Activated B cell treated with CpG ODN at 0.5 μM for 24 hours (primary cell): ENCODE measurements around the gene CDC20B. TPM values are rescaled to one million over a fixed set of nuclear protein-coding genes. Genes with fewer than 3 reads are reported as not detected.

Source experiments
- ATAC-seq: fragments of 200-7000 bp; cut with Tn5 transposase; one replicate; pipeline ENCODE4 v1.10.0; 2021; ENCODE audit warnings: low read depth, mild to moderate bottlenecking, moderate library complexity
- CTCF ChIA-PET: fragments of 350-600 bp; sonication (Branson Sonifier 250); formaldehyde crosslinking; loops from one replicate; lab custom pipeline; 2021; ENCODE audit warnings: antibody characterized with exemption; lab: Charles Lee
- POLR2A ChIA-PET: fragments of 350-600 bp; sonication (Branson Sonifier 250); formaldehyde crosslinking; loops from one replicate; lab custom pipeline; 2021; ENCODE audit warnings: antibody characterized with exemption; lab: Charles Lee
- DNase-seq: peaks from one replicate; pipeline ENCODE4 v3.0.0; 2022
- H3K27ac Mint-ChIP-seq: one replicate; pipeline ENCODE4 v1.8.0; 2020; ENCODE audit warnings: mixed read lengths
- H3K27me3 Mint-ChIP-seq: one replicate; pipeline ENCODE4 v1.8.0; 2021; ENCODE audit warnings: mixed read lengths
- H3K36me3 Mint-ChIP-seq: one replicate; pipeline ENCODE4 v1.8.0; 2021; ENCODE audit warnings: low read depth, mixed read lengths
- H3K4me1 Mint-ChIP-seq: one replicate; pipeline ENCODE4 v1.8.0; 2021; ENCODE audit warnings: mixed read lengths
- H3K4me3 Mint-ChIP-seq: one replicate; pipeline ENCODE4 v1.8.0; 2020; ENCODE audit warnings: mild to moderate bottlenecking, mixed read lengths
- H3K9me3 Mint-ChIP-seq: one replicate; pipeline ENCODE4 v1.8.0; 2020; ENCODE audit warnings: mixed read lengths
- CTCF ChIP-seq: fragments of 200-600 bp; IDR thresholded peaks from one replicate; pipeline ENCODE4 v1.8.0; 2022; ENCODE audit warnings: antibody characterized with exemption, mild to moderate bottlenecking
- intact Hi-C: fragments of 100-400 bp; cut with micrococcal nuclease; formaldehyde crosslinking; loops from one replicate; pipeline ENCODE4 v1.15.1; 2024
- total RNA-seq: library from RNA; stranded (reverse); gene quantifications from 2 replicates; pipeline ENCODE4 v1.2.3, GENCODE V29; 2022

The CDC20B gene
- total RNA-seq, 1 donor from 2014 or later: not detected

GRCh38 chr5:55187370-55187769 is 14.4 kb upstream of the CDC20B start:
- Mint-ChIP-seq H3K9me3 (peaks cover 6% of the 10 kb centered on the region), H3K27me3 (peaks cover 38% of the 10 kb centered on the region), H3K4me1 (no peaks in the 10 kb centered on the region), H3K36me3 (no peaks in the 10 kb centered on the region), H3K27ac (no peak overlapping the region), H3K4me3 (no peak overlapping the region)
- no peak for TF ChIP-seq CTCF
- no peak for ATAC-seq
- intact Hi-C loops: no loop called here
- ChIA-PET CTCF (no interaction called here), POLR2A (no interaction called here)
- no peak for DNase-seq

DNA sequence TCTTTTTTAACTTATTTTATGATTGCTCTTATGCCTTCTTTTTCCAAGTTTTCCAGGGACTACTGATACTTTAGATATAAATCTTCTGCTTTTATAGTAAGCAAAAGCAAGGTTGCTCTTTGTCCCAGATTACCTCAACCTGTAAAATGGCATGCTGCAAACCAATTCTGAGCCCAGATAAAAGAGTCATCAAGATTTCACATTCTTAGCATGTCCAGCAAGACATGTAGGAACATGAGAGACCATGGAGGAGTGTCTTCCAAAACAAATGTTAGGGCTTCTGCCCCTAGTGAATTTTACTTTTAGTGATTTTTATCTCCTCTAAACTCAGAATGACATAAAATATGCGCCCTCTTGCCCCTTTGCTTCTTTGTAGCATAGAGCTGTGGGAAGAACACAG is 7.0 kb upstream of the CDC20B start:
- TF ChIP-seq CTCF: no peak
- Mint-ChIP-seq H3K4me1 (peaks cover 20% of the 10 kb centered on the region), H3K36me3 (no peaks in the 10 kb centered on the region), H3K27me3 (peaks cover 54% of the 10 kb centered on the region), H3K9me3 (peaks cover 11% of the 10 kb centered on the region), H3K27ac (no peak overlapping the region), H3K4me3 (no peak overlapping the region)
- intact Hi-C loops: no loop called here
- ATAC-seq (no peak), DNase-seq (no peak)
- POLR2A ChIA-PET: no interaction called here
- CTCF ChIA-PET: no interaction called here

GRCh38 chr5:55177078-55177477 is 4.1 kb upstream of the CDC20B start:
- H3K9me3 Mint-ChIP-seq: peaks cover 5% of the 10 kb centered on the region
- ChIA-PET CTCF (no interaction called here), POLR2A (interaction anchor here (0.5 kb wide), 1 partner anchor 927 kb away, joined by 3 read pairs; no protein-coding TSS in a partner anchor)
- no peaks in the 10 kb centered on the region for H3K36me3 Mint-ChIP-seq
- H3K27me3 Mint-ChIP-seq: peaks cover 63% of the 10 kb centered on the region
- TF ChIP-seq CTCF: no peak
- no peak for DNase-seq
- intact Hi-C loops: loop anchor here (10.0 kb wide), 1 partner anchor 1728 kb away; the partner anchor contains the start of gene SETD9
- ATAC-seq: no peak
- H3K4me1 Mint-ChIP-seq: peaks cover 36% of the 10 kb centered on the region
- no peak overlapping the region for H3K4me3 Mint-ChIP-seq
- no peak overlapping the region for H3K27ac Mint-ChIP-seq

GRCh38 chr5:55176176-55176818 is 3.3 kb upstream of the CDC20B start:
- peak overlapping the region; percentile 28 for H3K4me3 Mint-ChIP-seq
- TF ChIP-seq CTCF: no peak
- ChIA-PET CTCF (no interaction called here), POLR2A (no interaction called here)
- intact Hi-C loops: loop anchor here (10.0 kb wide), 1 partner anchor 1729 kb away; the partner anchor contains the start of gene SETD9
- H3K4me1 Mint-ChIP-seq: peaks cover 37% of the 10 kb centered on the region
- no peaks in the 10 kb centered on the region for H3K36me3 Mint-ChIP-seq
- H3K9me3 Mint-ChIP-seq: peaks cover 5% of the 10 kb centered on the region
- ATAC-seq: no peak
- peak; percentile 28 for DNase-seq
- peaks cover 60% of the 10 kb centered on the region for H3K27me3 Mint-ChIP-seq
- H3K27ac Mint-ChIP-seq: no peak overlapping the region

DNA sequence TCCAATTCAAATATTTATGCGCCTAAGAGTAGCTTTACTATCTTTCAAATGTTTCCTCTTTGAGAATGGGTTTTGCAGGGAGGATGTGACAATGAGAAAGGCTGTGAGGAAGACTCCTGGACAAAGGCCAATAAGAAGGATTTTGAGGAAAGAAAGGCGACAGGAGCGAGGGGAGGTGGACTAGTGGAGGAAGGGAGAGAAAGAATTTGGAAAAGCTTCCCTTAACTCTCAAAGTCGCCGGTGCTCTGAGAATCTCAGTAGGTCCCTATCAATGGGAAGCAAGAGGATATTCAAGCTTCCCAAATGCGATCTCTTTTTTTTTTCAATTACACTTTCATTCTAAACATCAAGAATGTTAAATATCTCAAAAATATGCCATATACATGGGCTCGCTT is 2.8 kb upstream of the CDC20B start:
- TF ChIP-seq CTCF: no peak
- peak overlapping the region; percentile 28 for H3K4me3 Mint-ChIP-seq
- DNase-seq: no peak
- H3K27me3 Mint-ChIP-seq: peaks cover 61% of the 10 kb centered on the region
- ChIA-PET CTCF (no interaction called here), POLR2A (no interaction called here)
- H3K36me3 Mint-ChIP-seq: no peaks in the 10 kb centered on the region
- H3K27ac Mint-ChIP-seq: peak overlapping the region; percentile 24
- H3K9me3 Mint-ChIP-seq: peaks cover 5% of the 10 kb centered on the region
- peaks cover 37% of the 10 kb centered on the region for H3K4me1 Mint-ChIP-seq
- intact Hi-C loops: loop anchor here (10.0 kb wide), 1 partner anchor 1729 kb away; the partner anchor contains the start of gene SETD9
- no peak for ATAC-seq
